GM18505 (cell line): ENCODE data around the gene TPRN.

Experiments
- ATAC-seq: cut with Tn5 transposase; IDR thresholded peaks from one replicate; pipeline ENCODE4 v1.9.1; 2021; ENCODE audit not compliant: unreplicated experiment
- POLR2A ChIP-seq: IDR thresholded peaks from 4 replicates; pipeline ENCODE4 v1.6.1; 2011; ENCODE audit warnings: borderline replicate concordance; ENCODE audit not compliant: insufficient read depth, insufficient read length; ENCODE audit errors: extremely low read depth

The TPRN gene

GRCh38 chr9:137149363-137149762, 51.2 kb downstream of the TPRN start:
- no peak for ATAC-seq
- no peak for TF ChIP-seq POLR2A

- no peak for ATAC-seq
- TF ChIP-seq POLR2A: no peak
Measured at GRCh38 chr9:137148661-137149060, 51.9 kb downstream of the TPRN start.

DNA sequence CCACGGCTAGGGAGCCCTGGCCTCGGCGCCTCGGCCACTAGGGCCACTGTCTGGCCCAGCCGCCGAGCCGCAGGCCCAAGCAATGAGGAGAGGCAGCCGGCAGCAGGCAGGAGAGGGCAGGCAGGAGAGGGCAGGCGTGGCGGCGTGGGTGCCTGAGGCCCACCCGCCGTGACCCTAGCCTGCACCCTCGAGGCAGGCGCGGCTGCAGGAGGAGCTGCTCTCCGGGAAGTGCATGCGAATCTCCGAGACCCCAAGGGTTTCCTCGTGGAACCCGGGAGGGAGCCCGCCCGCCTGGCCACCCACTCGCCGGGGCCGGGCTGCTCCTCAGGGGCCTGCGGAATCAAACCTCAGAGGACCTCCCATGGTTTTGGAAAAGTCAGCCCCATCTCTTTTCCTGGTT, 52.3 kb downstream of the TPRN start:
- TF ChIP-seq POLR2A: no peak
- ATAC-seq: no peak

DNA sequence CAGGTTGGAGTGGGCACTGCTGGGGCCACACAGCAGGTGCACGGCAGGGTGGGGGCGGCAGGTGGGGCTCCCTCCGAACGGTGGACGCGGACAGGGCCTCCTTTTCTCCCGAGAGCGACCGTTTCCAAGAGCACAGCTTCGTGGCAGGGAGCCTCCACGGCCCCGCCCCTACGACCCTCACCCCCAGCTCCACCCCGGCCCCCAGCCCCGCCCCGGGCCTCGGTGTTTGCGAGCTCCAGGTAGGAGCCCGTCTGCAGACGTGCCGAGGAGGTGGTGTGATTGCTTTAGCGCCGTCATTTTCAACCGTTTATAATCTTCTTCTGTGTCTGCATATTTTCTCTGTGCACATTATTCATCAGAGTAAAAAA, 52.8 kb downstream of the TPRN start:
- ATAC-seq: no peak
- TF ChIP-seq POLR2A: no peak

- no peak for ATAC-seq
- TF ChIP-seq POLR2A: no peak
Measured at GRCh38 chr9:137147091-137147792, 53.3 kb downstream of the TPRN start.

GRCh38 chr9:137146527-137146918, 54.0 kb downstream of the TPRN start:
- no peak for TF ChIP-seq POLR2A

DNA sequence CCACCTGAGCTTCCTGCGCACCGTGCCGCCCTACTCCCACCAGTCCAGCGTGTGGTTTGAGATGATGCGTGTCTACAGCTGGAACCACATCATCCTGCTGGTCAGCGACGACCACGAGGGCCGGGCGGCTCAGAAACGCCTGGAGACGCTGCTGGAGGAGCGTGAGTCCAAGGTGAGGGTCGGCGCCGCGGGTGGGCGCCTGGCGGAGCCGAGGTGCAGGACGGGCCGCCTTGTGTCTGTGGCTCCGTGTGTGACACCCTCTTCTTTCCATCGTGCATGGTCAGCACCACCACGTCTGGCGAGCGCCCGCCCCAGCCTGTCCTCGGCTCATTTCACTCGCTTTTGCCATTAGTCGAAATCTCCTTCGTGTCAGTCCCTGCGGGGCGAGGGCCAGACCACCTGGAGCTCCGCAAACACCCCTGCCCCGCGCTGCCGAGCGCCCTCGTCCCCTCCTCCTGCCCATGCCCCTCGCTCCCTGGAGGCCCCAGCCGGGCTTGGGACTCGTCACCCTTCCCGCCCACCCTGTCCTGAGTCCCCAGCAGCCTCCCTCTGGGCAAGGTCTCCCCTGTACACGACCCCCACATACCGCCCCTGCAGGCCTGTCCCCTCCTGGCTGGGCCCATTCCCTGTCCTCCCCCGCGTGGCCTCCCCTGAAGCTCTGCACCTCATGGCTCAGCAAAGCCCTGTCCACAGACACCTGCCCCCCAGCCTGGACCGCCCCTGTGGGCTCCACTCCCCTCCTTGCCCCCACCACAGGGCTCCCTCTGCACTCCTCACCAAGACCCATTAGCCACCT, 54.6 kb downstream of the TPRN start:
- TF ChIP-seq POLR2A: no peak
- no peak for ATAC-seq

More at GRCh38 chr9:137146527-137146918, 54.0 kb downstream of the TPRN start:
- ATAC-seq: no peak

DNA sequence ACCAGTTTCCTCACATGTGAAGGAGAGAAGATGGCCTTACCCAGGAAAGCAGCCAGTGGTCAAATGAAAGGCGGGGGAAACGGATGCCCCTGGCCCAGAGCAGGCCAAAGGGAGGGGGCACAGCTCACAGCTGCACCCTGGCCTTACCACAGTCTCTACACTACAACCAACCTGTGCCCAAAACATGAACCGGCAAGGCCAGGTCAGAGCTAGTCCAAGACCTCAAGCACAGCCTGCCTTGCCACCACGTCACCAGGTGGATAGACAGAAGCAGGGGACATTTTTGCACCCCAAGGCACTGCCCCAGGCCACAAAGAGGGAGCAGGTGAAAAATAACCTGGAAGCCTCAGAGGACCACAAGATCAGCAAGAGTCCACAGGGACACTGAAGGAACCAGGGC, 57.1 kb downstream of the TPRN start:
- TF ChIP-seq POLR2A: no peak
- ATAC-seq: no peak

DNA sequence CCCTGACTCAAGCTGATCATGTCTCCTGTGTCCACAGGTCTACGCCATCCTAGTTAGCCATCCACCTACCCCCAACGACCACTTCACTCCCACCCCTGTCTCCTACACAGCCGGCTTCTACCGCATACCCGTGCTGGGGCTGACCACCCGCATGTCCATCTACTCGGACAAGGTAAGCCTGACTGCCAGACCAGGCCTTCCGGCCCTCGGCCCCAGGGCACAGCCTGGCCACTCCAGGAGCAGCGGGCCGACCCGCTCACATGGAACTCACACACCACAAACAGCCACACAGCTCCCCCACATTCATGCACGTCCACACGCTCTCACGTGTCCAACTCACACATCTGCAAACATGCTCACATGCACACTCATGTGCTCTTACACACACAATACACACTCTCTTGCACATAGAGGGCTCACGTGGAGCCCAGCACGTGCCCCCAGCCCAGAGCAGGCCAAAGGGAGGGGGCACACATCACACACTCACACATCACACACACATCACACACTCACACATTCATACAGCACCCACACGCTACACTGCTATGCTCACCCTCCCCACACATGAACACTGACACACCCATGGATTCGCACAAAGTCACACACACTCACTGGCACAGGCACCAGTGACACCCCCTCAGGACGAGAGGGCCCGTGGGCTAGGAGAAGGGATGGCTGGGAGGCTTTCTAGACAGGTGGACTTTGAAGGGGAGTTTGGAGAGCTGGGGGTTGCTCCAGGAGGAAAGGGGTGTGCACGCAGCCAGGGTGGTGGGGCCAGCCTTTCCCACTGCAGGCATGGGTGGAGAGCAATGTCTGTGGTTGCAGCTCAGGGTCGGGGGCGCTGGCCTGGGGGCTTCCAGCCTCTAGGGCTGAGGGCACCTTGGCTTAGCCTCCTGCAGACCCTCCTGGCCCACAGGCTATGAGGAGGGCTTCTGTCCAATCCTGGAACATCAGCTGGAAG, 58.3 kb downstream of the TPRN start:
- no peak for ATAC-seq
- no peak for TF ChIP-seq POLR2A
